Loucy (cell line): ENCODE data around the gene CTNNB1.

Experiments
- H2AFZ ChIP-seq: fragments of 200-600 bp; sonication (generic); 2 replicates; pipeline ENCODE4 v1.6.0; 2016; ENCODE audit warnings: antibody characterized with exemption, mild to moderate bottlenecking, low read length, moderate library complexity
- H3F3A ChIP-seq: fragments of 200-600 bp; 2 replicates; pipeline ENCODE4 v1.6.0; 2016; ENCODE audit warnings: antibody characterized with exemption, low read depth, mild to moderate bottlenecking
- H3K27me3 ChIP-seq: fragments of 200-600 bp; sonication (generic); 2 replicates; pipeline ENCODE4 v1.6.1; 2014; ENCODE audit warnings: low read length, mild to moderate bottlenecking; ENCODE audit not compliant: insufficient read depth, poor library complexity, severe bottlenecking
- H3K36me3 ChIP-seq: fragments of 200-600 bp; sonication (generic); 2 replicates; pipeline ENCODE4 v1.6.1; 2016; ENCODE audit warnings: low read length; ENCODE audit not compliant: insufficient read depth
- H3K4me1 ChIP-seq: fragments of 200-600 bp; sonication (generic); 2 replicates; pipeline ENCODE4 v1.5.1; 2014; ENCODE audit warnings: low read length, mild to moderate bottlenecking; ENCODE audit not compliant: insufficient read depth, poor library complexity, severe bottlenecking
- H3K4me2 ChIP-seq: fragments of 200-600 bp; sonication (generic); 2 replicates; pipeline ENCODE4 v1.6.0; 2014; ENCODE audit warnings: antibody characterized with exemption, low read length, low read depth, mild to moderate bottlenecking; ENCODE audit not compliant: poor library complexity, severe bottlenecking
- H3K4me3 ChIP-seq: fragments of 200-600 bp; sonication (generic); 2 replicates; pipeline ENCODE4 v1.5.1; 2014; ENCODE audit warnings: low read length, mild to moderate bottlenecking, mixed read lengths; ENCODE audit not compliant: poor library complexity, severe bottlenecking
- H3K79me2 ChIP-seq: fragments of 200-600 bp; sonication (generic); 2 replicates; pipeline ENCODE4 v1.6.1; 2014; ENCODE audit warnings: low read length; ENCODE audit not compliant: insufficient read depth
- H3K9ac ChIP-seq: fragments of 200-600 bp; sonication (generic); 2 replicates; pipeline ENCODE4 v1.6.0; 2014; ENCODE audit warnings: mild to moderate bottlenecking, low read depth, low read length, moderate library complexity; ENCODE audit not compliant: poor library complexity, severe bottlenecking
- H3K9me2 ChIP-seq: fragments of 200-600 bp; sonication (generic); replicated peaks from 2 replicates; pipeline ENCODE4 v1.6.1; 2016; ENCODE audit warnings: low read depth, low read length, mixed read lengths
- H3K9me3 ChIP-seq: fragments of 200-600 bp; sonication (generic); 2 replicates; pipeline ENCODE4 v1.6.1; 2014; ENCODE audit warnings: mild to moderate bottlenecking, antibody characterized with exemption, low read length, low read depth; ENCODE audit not compliant: insufficient read depth
- H4K20me1 ChIP-seq: fragments of 200-600 bp; sonication (generic); 2 replicates; pipeline ENCODE4 v1.6.0; 2014; ENCODE audit warnings: antibody characterized with exemption, low read length, mild to moderate bottlenecking; ENCODE audit not compliant: insufficient read depth, poor library complexity, severe bottlenecking
- EZH2phosphoT487 ChIP-seq: fragments of 200-600 bp; IDR thresholded peaks from 2 replicates; pipeline ENCODE4 v1.6.1; 2018; ENCODE audit warnings: antibody characterized with exemption, mild to moderate bottlenecking, moderate library complexity, borderline replicate concordance
- TF ChIP-seq, protein P1 (sequence below): fragments of 200-600 bp; sonication (generic); conservative IDR thresholded peaks from 2 replicates; pipeline ENCODE4 v1.5.1; 2014; ENCODE audit warnings: mild to moderate bottlenecking, antibody characterized with exemption, low read length

Gene CTNNB1

GRCh38 chr3:41241161-41241560, 41.9 kb downstream of the CTNNB1 start:
- Histone ChIP-seq H3K9me3 (no peaks in the 10 kb centered on the region), H3K9ac (no peak overlapping the region), H3F3A (no peaks in the 10 kb centered on the region), H3K9me2 (no peaks in the 10 kb centered on the region), H4K20me1 (no peaks in the 10 kb centered on the region), H3K27me3 (no peaks in the 10 kb centered on the region), H3K36me3 (peaks cover 66% of the 10 kb centered on the region), H2AFZ (no peak overlapping the region), H3K79me2 (no peaks in the 10 kb centered on the region), H3K4me3 (no peak overlapping the region), H3K4me1 (no peaks in the 10 kb centered on the region), H3K4me2 (no peak overlapping the region)
- no peak for TF ChIP-seq EZH2phosphoT487
- TF ChIP-seq, protein P1, sequence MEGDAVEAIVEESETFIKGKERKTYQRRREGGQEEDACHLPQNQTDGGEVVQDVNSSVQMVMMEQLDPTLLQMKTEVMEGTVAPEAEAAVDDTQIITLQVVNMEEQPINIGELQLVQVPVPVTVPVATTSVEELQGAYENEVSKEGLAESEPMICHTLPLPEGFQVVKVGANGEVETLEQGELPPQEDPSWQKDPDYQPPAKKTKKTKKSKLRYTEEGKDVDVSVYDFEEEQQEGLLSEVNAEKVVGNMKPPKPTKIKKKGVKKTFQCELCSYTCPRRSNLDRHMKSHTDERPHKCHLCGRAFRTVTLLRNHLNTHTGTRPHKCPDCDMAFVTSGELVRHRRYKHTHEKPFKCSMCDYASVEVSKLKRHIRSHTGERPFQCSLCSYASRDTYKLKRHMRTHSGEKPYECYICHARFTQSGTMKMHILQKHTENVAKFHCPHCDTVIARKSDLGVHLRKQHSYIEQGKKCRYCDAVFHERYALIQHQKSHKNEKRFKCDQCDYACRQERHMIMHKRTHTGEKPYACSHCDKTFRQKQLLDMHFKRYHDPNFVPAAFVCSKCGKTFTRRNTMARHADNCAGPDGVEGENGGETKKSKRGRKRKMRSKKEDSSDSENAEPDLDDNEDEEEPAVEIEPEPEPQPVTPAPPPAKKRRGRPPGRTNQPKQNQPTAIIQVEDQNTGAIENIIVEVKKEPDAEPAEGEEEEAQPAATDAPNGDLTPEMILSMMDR: no peak

- Histone ChIP-seq H3K4me2 (no peak overlapping the region), H3K9me2 (no peaks in the 10 kb centered on the region), H3K79me2 (no peaks in the 10 kb centered on the region), H3F3A (no peaks in the 10 kb centered on the region), H3K27me3 (no peaks in the 10 kb centered on the region), H3K4me3 (no peak overlapping the region), H4K20me1 (no peaks in the 10 kb centered on the region), H3K36me3 (peaks cover 58% of the 10 kb centered on the region), H2AFZ (no peak overlapping the region), H3K4me1 (no peaks in the 10 kb centered on the region), H3K9me3 (no peaks in the 10 kb centered on the region), H3K9ac (no peak overlapping the region)
- TF ChIP-seq, protein P1: no peak
- no peak for TF ChIP-seq EZH2phosphoT487
These were observed 42.7 kb downstream of the CTNNB1 start for GRCh38 chr3:41241800-41242571.

- no peaks in the 10 kb centered on the region for H4K20me1 ChIP-seq
- H3K4me2 ChIP-seq: no peak overlapping the region
- H3K36me3 ChIP-seq: peaks cover 46% of the 10 kb centered on the region
- H3K9ac ChIP-seq: no peak overlapping the region
- no peaks in the 10 kb centered on the region for H3K79me2 ChIP-seq
- no peaks in the 10 kb centered on the region for H3F3A ChIP-seq
- no peaks in the 10 kb centered on the region for H3K9me3 ChIP-seq
- no peak overlapping the region for H3K4me3 ChIP-seq
- H2AFZ ChIP-seq: no peak overlapping the region
- no peaks in the 10 kb centered on the region for H3K27me3 ChIP-seq
- TF ChIP-seq, protein P1: no peak
- TF ChIP-seq EZH2phosphoT487: no peak
- H3K9me2 ChIP-seq: no peaks in the 10 kb centered on the region
- H3K4me1 ChIP-seq: no peaks in the 10 kb centered on the region
These were observed 43.9 kb downstream of the CTNNB1 start for GRCh38 chr3:41243183-41243582.
